Caco-2 (cell line): ENCODE measurements around the gene FANCC. TPM values are rescaled to one million over a fixed set of nuclear protein-coding genes. Genes with fewer than 3 reads are reported as not detected.
A peak's percentile ranks its signal among the peaks of the same experiment; 100 is the strongest.

Experiments
- BruUV-seq: library from RNA; stranded (reverse); fragments of 400-500 nt; replicated peaks from 2 replicates; lab custom pipeline; 2021; lab: Mats Ljungman, UMichigan
- CTCF ChIA-PET: fragments of 300-600 bp; sonication (Branson Sonifier 250); formaldehyde crosslinking; loops from one replicate; lab custom pipeline; 2022; ENCODE audit warnings: antibody characterized with exemption; lab: Charles Lee
- POLR2A ChIA-PET: fragments of 300-600 bp; sonication (Branson Sonifier 250); formaldehyde crosslinking; loops from one replicate; lab custom pipeline; 2022; ENCODE audit warnings: antibody characterized with exemption; lab: Charles Lee
- DNase-seq, 2 experiments: peaks; one replicate each; pipeline versions ENCODE4 v3.0.0 to v3.0.0-alpha.2; 2020 to 2022
- H3K27me3 ChIP-seq: replicated peaks from 2 replicates; pipeline ENCODE4 v1.6.0; 2011; ENCODE audit warnings: low read length; ENCODE audit not compliant: control insufficient read depth, insufficient read depth
- H3K36me3 ChIP-seq: 2 replicates; pipeline ENCODE4 v1.5.1; 2011; ENCODE audit warnings: low read length; ENCODE audit not compliant: control insufficient read depth, insufficient read depth
- H3K4me1 ChIP-seq: fragments of 250-450 bp; sonication (Bioruptor Pico); 2 replicates; pipeline ENCODE4 v1.5.1; 2020; ENCODE audit warnings: mild to moderate bottlenecking
- H3K4me3 ChIP-seq: 2 replicates; pipeline ENCODE4 v1.5.1; 2011; ENCODE audit warnings: low read depth, mild to moderate bottlenecking, control low read depth, low read length
- H3K9me3 ChIP-seq: fragments of 250-450 bp; sonication (Bioruptor Pico); 2 replicates; pipeline ENCODE4 v1.5.1; 2020; ENCODE audit warnings: mild to moderate bottlenecking, moderate library complexity
- H3K27ac Mint-ChIP-seq: one replicate; pipeline ENCODE4 v1.8.0; 2022; ENCODE audit warnings: mixed read lengths; ENCODE audit not compliant: unreplicated experiment
- H3K27me3 Mint-ChIP-seq: one replicate; pipeline ENCODE4 v1.8.0; 2022; ENCODE audit warnings: mixed read lengths; ENCODE audit not compliant: insufficient read depth, unreplicated experiment
- H3K36me3 Mint-ChIP-seq: one replicate; pipeline ENCODE4 v1.8.0; 2022; ENCODE audit warnings: mild to moderate bottlenecking, mixed read lengths; ENCODE audit not compliant: insufficient read depth, unreplicated experiment
- H3K4me1 Mint-ChIP-seq: one replicate; pipeline ENCODE4 v1.8.0; 2022; ENCODE audit warnings: low read depth, mixed read lengths; ENCODE audit not compliant: unreplicated experiment
- H3K4me3 Mint-ChIP-seq: one replicate; pipeline ENCODE4 v1.8.0; 2022; ENCODE audit warnings: mild to moderate bottlenecking, moderate library complexity, mixed read lengths; ENCODE audit not compliant: unreplicated experiment
- H3K9me3 Mint-ChIP-seq: one replicate; pipeline ENCODE4 v1.8.0; 2022; ENCODE audit warnings: mixed read lengths; ENCODE audit not compliant: unreplicated experiment
- CTCF ChIP-seq, 2 experiments: fragments of 200-600 bp in 1 of 2; IDR thresholded peaks; 1 replicate in 1 of 2; 2 replicates in 1 of 2; pipeline versions ENCODE4 v1.5.1 to v1.8.0; 2011 to 2022; ENCODE audit warnings: antibody characterized with exemption in 1 of 2, control low read depth in 1 of 2, inconsistent platforms in 1 of 2, low read depth in 1 of 2, low read length in 1 of 2, mild to moderate bottlenecking in 1 of 2, moderate library complexity in 1 of 2; ENCODE audit not compliant: insufficient read depth in 1 of 2, severe bottlenecking in 1 of 2, unreplicated experiment in 1 of 2
- intact Hi-C: fragments of 100-400 bp; cut with micrococcal nuclease; formaldehyde crosslinking; loops from one replicate; pipeline ENCODE4 v1.10.0; 2022; ENCODE audit not compliant: unreplicated experiment
- microRNA-seq: library from miRNA; unstranded; fragments of <30 nt; microRNA quantifications from one replicate; pipeline ENCODE4 v1.2.0, GENCODE V29; 2022
- total RNA-seq: library from RNA; stranded (reverse); gene quantifications from 2 replicates; pipeline ENCODE4 v1.2.3, GENCODE V29; 2022

FANCC gene
- total RNA-seq, 1 experiment from 2014 or later = 29.2 TPM

GRCh38 chr9:95049761-95050160, 267.7 kb downstream of the FANCC start:
- ChIA-PET CTCF (no interaction called here), POLR2A (no interaction called here)
- peaks cover 24% of the 10 kb centered on the region for H3K4me1 ChIP-seq
- H3K4me1 Mint-ChIP-seq = peaks cover 15% of the 10 kb centered on the region
- H3K27ac Mint-ChIP-seq = no peak overlapping the region
- peaks cover 1% of the 10 kb centered on the region for H3K36me3 ChIP-seq
- no peak for DNase-seq
- H3K27me3 Mint-ChIP-seq = no peaks in the 10 kb centered on the region
- no TSS peak for BruUV-seq
- intact Hi-C loops = loop anchor here (2.0 to 5.0 kb wide), 3 partner anchors 17 to 78 kb away; no protein-coding TSS in a partner anchor
- peaks cover 40% of the 10 kb centered on the region for H3K36me3 Mint-ChIP-seq
- no peaks in the 10 kb centered on the region for H3K9me3 Mint-ChIP-seq
- H3K9me3 ChIP-seq = no peaks in the 10 kb centered on the region
- TF ChIP-seq CTCF (IDR thresholded peaks at IDR 0.05; ENCODE audit: insufficient read depth in 1 of 2, low read depth in 1 of 2, low read length in 1 of 2, severe bottlenecking in 1 of 2, unreplicated experiment in 1 of 2) = no peak
- peak overlapping the region; percentile 62 for H3K4me3 ChIP-seq
- H3K4me3 Mint-ChIP-seq = peak overlapping the region; percentile 91
- no peaks in the 10 kb centered on the region for H3K27me3 ChIP-seq

Small RNA genes lying within 50 kb of the gene (microRNA-seq; reads per million reads assigned to microRNA genes)
- 15,567 reads per million, percentile 99 among the genes with 10 or more reads in this experiment for gene MIR23B
- gene MIR24-1 = not detected
- 3,308 reads per million, percentile 94 among the genes with 10 or more reads in this experiment for gene MIR27B
- gene MIR3074 = not detected
- not detected for gene MIR6081

Other genes with a start within 250 kb of the FANCC start
- 23.3 and 25.9 TPM in 2 replicates for gene PTCH1, start 199.3 kb upstream of the FANCC start, total RNA-seq